Erythroblast (primary cell): Measurements from ENCODE around the gene TNNI3.
"Not testable (repeated sequence)": the region's sequence is repeated elsewhere in the genome, so short reads cannot be mapped to it uniquely, and the experiment has no call there.

Source experiments
- DNase-seq, 2 experiments: peaks; one replicate each; lab custom pipeline; 2025; lab: John Stamatoyannopoulos, UW
- GATA1 ChIP-seq: IDR thresholded peaks from 2 replicates; pipeline ENCODE4 v1.6.1; 2011; ENCODE audit warnings: low read depth, mild to moderate bottlenecking, control low read depth, low read length, moderate library complexity
- POLR2A ChIP-seq: IDR thresholded peaks from 2 replicates; pipeline ENCODE4 v1.6.1; 2011; ENCODE audit warnings: mild to moderate bottlenecking, low read length

The TNNI3 gene

GRCh38 chr19:55116859-55117662 is 40.5 kb downstream of the TNNI3 start, which contains the start of gene PPP1R12C:
TSS of gene PPP1R12C (minus strand) at chr19:55117637. CDS start at chr19:55117543, 94 bp downstream.
- TF ChIP-seq GATA1 (no peak), POLR2A (no peak)
- peak; percentile 76 to 81 for DNase-seq

GRCh38 chr19:55116232-55116858 is 41.2 kb downstream of the TNNI3 start:
- no peak for TF ChIP-seq GATA1
- TF ChIP-seq POLR2A: no peak
- DNase-seq: peak; percentile 50 to 71

GRCh38 chr19:55115446-55116065 is 42.0 kb downstream of the TNNI3 start:
- TF ChIP-seq POLR2A (no peak), GATA1 (no peak)
- DNase-seq: peak; percentile 30 to 43

GRCh38 chr19:55114566-55115145 is 42.9 kb downstream of the TNNI3 start:
- TF ChIP-seq GATA1 (no peak), POLR2A (no peak)
- DNase-seq: no peak

DNA sequence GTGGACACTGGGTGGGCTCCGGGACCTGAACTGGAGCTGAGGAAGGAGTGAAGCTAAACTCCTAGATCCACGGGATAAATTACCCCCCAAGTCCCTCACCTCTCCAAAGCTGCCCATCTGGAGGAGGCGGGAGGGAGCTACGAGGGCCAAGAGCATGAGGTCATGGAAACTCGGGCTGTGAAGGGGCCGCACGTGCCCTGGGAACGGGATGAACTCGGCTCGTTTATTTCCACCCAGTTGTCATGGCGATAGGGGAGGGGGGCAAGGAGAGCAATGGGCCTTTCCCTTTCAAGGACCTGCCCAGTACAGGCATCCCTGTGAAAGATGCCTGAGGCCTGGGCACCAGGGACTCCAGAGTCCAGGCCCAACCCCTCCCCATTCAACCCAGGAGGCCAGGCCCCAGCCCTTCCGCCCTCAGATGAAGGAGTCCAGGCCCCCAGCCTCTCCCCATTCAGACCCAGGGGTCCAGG is 43.9 kb downstream of the TNNI3 start:
- DNase-seq: peak in 1 of 2 experiments; percentile 33

DNA sequence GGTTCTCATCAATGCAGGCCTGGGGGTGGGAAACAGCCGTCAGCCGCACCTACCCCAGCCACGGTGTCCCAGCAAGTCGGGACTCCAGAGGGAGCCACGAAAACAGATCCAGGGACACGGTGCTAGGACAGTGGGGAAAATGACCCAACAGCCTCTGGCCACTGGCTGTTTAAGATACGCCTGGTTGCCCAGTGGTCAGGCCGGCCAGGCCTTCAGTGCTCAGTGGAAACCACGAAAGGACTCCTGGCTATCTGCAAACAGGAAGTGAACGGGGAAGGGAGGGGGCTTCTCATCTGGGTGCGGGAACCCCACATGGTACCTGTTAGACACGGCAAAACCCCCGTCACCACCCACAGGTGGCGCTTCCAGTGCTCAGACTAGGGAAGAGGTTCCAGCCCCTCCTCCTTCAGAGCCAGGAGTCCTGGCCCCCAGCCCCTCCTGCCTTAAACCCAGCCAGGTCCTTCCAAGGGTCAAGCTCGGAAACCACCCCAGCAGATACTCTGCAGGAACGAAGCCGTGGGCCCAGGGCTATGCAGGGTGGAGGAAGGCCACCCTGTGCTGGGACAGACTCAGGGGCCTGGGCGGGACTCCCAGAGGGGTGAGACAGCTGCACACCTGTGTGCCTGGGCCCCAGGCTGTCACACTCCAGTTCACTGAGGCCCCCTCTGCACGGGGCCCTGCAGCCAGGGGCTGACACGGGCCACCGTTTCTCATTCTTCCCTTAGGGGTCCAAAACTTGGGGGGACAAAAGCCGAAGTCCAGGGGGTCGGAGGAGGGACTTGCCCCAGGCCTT is 44.6 kb downstream of the TNNI3 start:
- DNase-seq: no peak
- no peak for TF ChIP-seq GATA1
- TF ChIP-seq POLR2A: no peak

More for the DNA sequence above, 43.9 kb downstream of the TNNI3 start:
- TF ChIP-seq GATA1 (no peak), POLR2A (no peak)

DNA sequence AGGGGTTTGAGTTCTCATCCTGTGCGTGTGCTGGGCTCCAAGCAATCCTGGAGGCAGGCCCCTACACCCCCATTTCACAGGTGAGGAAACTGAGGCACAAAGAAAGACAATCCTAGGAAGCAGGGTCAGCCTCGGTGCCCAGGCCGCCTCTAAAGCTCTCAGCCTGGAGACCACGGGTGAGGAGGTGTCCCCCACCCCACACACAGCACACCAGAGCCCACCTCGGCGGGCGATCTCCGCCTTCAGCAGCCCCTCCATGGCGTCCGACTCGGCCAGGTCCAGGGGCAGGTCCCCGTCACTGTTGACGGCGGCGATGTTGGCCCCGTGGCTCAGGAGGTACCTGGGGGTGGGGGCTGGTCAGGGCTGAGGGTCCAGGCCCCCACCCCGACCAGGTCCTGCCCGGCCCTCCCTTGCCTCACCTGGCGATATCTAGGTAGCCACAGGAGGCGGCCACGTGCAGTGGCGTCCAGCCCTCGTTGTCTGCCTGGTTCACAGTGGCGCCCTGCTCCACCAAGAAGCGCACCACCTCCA is 45.2 kb downstream of the TNNI3 start:
- TF ChIP-seq POLR2A (no peak), GATA1 (no peak)

DNA sequence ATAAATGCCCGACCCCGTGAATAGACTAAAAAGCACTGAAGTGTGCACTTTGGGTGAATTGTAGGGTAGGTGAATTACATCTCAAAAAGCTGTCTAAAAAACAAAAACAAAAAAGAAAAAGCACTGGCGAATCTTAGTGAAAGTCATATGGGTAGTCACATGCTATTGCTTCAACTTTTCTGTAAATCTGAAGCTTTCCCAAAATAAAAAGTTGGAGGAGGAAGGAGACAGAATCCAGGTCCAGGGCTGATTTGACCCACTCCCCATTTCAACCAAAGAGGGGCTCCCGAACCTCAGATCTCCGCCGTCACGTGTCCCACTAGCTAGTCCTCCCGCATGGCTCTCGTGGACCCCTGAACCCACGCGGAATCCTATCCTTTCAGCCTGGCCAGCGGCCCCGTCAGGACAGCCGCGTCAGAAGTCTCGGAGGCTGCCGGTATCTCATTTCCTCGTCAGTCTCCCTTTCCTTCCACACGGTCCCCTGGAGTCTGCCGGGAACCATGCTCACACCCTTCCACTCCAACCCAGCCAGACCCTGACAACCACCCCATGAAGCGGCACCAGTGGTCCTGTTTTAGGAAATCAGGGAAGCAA is 46.2 kb downstream of the TNNI3 start:
- DNase-seq: no peak
- TF ChIP-seq GATA1 (no peak), POLR2A (no peak)

More for the DNA sequence above, 45.2 kb downstream of the TNNI3 start:
- no peak for DNase-seq

GRCh38 chr19:55109527-55110291 is 47.8 kb downstream of the TNNI3 start:
- no peak for TF ChIP-seq GATA1
- TF ChIP-seq POLR2A: no peak
- no peak for DNase-seq

DNA sequence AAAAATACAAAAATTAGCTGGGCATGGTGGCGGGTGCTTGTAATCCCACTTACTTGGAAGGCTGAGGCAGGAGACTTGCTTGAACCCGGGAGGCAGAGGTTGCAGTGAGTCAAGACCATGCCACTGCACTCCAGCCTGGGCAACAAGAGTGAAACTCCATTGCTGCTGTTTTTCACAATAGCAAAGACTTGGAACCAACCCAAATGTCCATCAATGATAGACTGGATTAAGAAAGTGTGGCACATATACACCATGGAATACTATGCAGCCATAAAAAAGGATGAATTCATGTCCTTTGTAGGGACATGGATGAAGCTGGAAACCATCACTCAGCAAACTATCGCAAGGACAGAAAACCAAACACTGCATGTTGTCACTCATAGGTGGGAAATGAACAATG is 50.3 kb downstream of the TNNI3 start:
- not testable (repeated sequence) for DNase-seq

- TF ChIP-seq GATA1 (no peak), POLR2A (no peak)
- DNase-seq: no peak
Measured at GRCh38 chr19:55106591-55106990, 50.9 kb downstream of the TNNI3 start.

GRCh38 chr19:55105237-55105636 is 52.3 kb downstream of the TNNI3 start:
- no peak for DNase-seq
- no peak for TF ChIP-seq GATA1
- TF ChIP-seq POLR2A: no peak
